GM12864 (cell line): ENCODE data around the gene PPP1R14D.

Experiments
- DNase-seq: peaks from one replicate; pipeline ENCODE4 v3.0.0-alpha.2; 2011; ENCODE audit warnings: low read depth
- H3K4me3 ChIP-seq: 2 replicates; pipeline ENCODE4 v1.5.1; 2011; ENCODE audit warnings: mild to moderate bottlenecking, low read depth, low read length, control low read depth
- TF ChIP-seq, protein P1 (sequence below): IDR thresholded peaks from 2 replicates; pipeline ENCODE4 v1.5.1; 2011; ENCODE audit warnings: low read depth, mild to moderate bottlenecking, moderate library complexity, low read length, control low read depth, inconsistent platforms; ENCODE audit errors: missing control alignments

PPP1R14D gene

DNA sequence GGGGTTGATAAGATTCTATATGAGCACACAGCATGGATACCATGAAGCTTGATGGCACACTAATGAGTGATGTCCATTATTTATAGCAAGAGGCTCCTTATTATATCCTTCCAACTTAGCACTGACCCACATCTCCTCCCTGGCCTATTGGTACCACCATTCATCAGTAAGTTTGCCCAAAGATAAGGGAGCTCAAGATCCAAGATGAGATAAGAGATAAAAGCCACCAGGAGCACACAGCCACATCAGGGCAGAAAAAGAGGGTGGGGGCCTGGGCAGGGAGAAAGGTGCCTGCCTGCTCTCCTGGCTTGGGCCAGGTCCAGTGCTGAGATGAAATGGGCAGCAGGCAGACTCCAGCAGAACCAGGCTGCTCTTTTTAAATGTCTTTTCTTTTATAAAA, 4.4 kb upstream of the PPP1R14D start:
- H3K4me3 ChIP-seq = no peak overlapping the region
- DNase-seq = no peak
- TF ChIP-seq, protein P1, sequence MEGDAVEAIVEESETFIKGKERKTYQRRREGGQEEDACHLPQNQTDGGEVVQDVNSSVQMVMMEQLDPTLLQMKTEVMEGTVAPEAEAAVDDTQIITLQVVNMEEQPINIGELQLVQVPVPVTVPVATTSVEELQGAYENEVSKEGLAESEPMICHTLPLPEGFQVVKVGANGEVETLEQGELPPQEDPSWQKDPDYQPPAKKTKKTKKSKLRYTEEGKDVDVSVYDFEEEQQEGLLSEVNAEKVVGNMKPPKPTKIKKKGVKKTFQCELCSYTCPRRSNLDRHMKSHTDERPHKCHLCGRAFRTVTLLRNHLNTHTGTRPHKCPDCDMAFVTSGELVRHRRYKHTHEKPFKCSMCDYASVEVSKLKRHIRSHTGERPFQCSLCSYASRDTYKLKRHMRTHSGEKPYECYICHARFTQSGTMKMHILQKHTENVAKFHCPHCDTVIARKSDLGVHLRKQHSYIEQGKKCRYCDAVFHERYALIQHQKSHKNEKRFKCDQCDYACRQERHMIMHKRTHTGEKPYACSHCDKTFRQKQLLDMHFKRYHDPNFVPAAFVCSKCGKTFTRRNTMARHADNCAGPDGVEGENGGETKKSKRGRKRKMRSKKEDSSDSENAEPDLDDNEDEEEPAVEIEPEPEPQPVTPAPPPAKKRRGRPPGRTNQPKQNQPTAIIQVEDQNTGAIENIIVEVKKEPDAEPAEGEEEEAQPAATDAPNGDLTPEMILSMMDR = no peak

DNA sequence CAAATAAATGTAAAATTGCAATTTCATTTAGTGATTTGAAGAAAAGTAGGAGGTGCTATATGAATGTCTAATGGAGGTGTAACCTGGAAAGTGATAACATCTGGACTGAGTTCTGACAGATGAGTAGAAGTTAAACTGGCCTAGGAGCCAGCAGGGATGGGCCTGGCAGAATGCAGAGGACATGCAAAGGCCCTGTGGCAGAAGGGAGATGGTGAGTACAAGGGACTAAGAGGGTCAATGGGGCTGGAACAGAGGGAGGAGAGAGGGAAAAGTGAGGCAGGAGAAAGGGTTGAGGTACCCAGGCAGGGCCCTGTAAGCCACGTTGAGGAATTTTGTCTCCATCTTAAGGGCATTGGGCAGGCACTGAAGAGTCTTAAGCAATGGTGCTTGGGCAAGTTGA, 3.4 kb upstream of the PPP1R14D start:
- no peak for DNase-seq
- TF ChIP-seq, protein P1 = no peak
- H3K4me3 ChIP-seq = no peak overlapping the region

DNA sequence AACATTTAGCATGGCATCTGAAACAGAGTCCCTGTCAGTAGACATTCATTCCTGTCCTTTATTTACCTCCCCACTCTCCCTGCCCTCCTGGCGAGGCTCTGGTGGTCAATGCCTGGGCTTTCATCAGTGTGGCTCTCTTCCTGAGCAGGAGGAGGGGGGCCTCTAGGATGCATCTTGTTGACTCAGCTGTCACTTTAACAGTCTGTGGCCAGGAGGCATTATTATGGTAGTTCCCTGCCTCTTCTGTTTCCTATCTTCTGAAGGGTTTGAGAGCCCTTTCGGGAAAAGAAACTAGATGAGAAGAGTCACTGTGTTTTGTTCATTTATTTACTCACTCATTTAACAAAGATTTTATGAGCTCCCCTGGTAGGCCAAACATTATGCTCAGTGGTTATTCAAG, 2.4 kb upstream of the PPP1R14D start:
- H3K4me3 ChIP-seq = no peak overlapping the region
- no peak for DNase-seq
- TF ChIP-seq, protein P1 = no peak

DNA sequence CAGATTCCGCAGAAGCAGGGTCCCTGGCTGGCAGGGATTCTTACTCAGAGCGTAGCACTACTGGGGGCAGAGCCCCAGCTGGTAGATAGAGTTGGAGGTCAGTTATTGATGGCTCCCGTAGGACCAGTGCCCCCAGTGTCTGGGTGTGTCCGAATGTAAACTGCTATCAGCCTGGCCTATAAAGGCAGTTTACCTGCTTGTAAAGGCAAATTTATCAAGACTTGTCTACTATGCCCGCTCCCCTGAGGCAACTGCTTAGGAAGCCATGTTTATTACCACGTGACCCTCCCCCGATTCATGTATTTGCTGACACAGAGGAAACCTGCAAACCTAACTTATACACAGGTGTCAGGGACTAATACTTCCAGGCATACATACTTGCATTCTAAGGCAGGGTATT, 607 bp upstream of the PPP1R14D start:
- no peak for DNase-seq
- no peak overlapping the region for H3K4me3 ChIP-seq
- TF ChIP-seq, protein P1 = no peak

DNA sequence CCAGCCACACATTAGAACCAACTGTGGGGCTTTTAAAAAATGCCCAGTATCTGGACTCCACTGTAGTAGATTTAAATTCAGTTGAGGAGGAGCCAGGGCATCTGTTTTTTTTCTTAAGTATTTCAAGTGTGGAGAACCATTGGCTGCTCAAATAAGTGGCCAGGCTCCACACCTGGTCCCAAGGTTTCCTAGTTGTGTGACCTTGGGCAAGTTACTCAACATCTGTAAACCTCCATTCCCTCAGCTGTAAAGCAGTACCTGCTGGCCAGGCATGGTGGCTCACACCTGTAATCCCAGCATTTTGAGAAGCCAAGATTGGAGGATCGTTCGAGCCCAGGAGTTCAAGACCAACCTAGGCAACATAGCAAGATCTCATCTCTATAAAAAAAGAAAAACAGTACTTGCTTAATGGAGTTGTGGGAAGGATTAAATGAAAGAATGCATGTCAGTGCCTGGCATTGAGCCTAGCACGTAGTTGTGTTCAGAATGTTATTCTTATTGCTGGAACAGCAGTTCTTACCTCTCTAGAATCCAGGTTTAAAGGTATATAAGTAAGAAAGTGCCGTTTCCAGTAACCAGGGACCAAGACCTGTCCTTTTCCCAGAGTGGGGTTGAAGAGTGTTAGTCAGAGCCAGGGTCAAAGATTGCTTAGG, 2.0 kb downstream of the PPP1R14D start:
- no peak overlapping the region for H3K4me3 ChIP-seq
- TF ChIP-seq, protein P1 = no peak
- DNase-seq = no peak

DNA sequence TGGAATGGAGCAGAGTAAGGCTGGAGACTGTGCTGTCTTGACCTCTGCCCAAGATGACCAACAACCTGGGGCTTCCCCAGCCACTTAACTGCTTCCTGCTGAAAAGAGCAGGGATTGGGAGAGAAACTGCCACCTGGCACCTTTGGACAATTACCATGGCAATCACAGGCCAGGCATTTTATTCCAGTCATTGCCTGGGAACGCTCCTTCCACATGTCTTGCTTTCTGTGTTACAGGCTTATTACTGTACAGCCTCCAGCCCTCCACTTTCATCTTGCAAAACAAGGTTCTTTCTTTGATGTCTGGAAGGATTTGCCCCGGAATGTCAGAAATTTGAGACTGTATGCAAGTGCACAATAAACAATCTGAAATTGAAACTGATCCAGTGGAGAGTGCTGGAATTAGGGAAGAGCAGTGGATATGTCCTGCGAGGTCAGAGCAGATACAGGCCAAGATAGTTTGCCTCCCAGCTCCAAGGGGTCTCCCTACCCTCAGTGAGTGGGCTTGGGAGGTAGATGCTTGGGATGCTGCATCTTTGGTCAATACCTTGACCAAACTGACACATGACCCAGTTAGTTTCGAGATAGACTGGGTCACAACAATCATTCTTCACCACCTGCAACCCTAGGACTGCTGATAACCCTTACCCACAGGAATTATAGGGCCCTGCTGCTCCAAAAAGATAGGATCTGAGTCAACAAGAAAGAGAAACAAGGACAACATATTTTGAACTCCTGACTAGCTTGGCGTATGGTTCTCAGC, 2.7 kb downstream of the PPP1R14D start:
- TF ChIP-seq, protein P1 = no peak
- no peak for DNase-seq
- H3K4me3 ChIP-seq = no peak overlapping the region
